Endothelial cell of umbilical vein (primary cell): ENCODE results near the gene PRM1. TPM values are rescaled to one million over a fixed set of nuclear protein-coding genes. Genes with fewer than 3 reads are reported as not detected.

Source experiments
- BruUV-seq: library from RNA; stranded (reverse); fragments of 400-500 nt; replicated peaks from 2 replicates; lab custom pipeline; 2021; lab: Mats Ljungman, UMichigan
- CTCF ChIA-PET: fragments of 300-600, 350-600 bp; sonication (Branson Sonifier 250); formaldehyde crosslinking; loops from one replicate; lab custom pipeline; 2021; ENCODE audit warnings: antibody characterized with exemption, inconsistent platforms; lab: Charles Lee
- POLR2A ChIA-PET: fragments of 300-600, 350-600 bp; sonication (Branson Sonifier 250); formaldehyde crosslinking; loops from one replicate; lab custom pipeline; 2021; ENCODE audit warnings: antibody characterized with exemption, inconsistent platforms; lab: Charles Lee
- DNase-seq: peaks from one replicate; pipeline ENCODE4 v3.0.0-alpha.2; 2011; ENCODE audit warnings: low read depth, low spot score
- FAIRE-seq: peaks from 2 replicates; lab custom pipeline; 2011; peaks lifted over from hg19 to GRCh38; lab: Jason Lieb, UNC
- H2AFZ ChIP-seq: 2 replicates; pipeline ENCODE4 v1.6.0; 2012; ENCODE audit warnings: low read depth, low read length, control low read depth, inconsistent platforms
- H3K27ac ChIP-seq: 2 replicates; pipeline ENCODE4 v1.5.1; 2011; ENCODE audit warnings: low read depth, mild to moderate bottlenecking, control low read depth, low read length, moderate library complexity; ENCODE audit not compliant: insufficient read depth
- H3K27me3 ChIP-seq, 2 experiments: 2 replicates each; pipeline versions ENCODE4 v1.6.0 to v1.6.1; 2011; ENCODE audit warnings: low read length in 2 of 2, mixed read lengths in 1 of 2; ENCODE audit not compliant: control insufficient read depth in 2 of 2, insufficient read depth in 2 of 2
- H3K36me3 ChIP-seq, 2 experiments: 2 replicates in 1 of 2; 3 replicates in 1 of 2; pipeline ENCODE4 v1.5.1; 2011; ENCODE audit warnings: low read length in 2 of 2, mild to moderate bottlenecking in 1 of 2, moderate library complexity in 1 of 2; ENCODE audit not compliant: control insufficient read depth in 2 of 2, insufficient read depth in 2 of 2; ENCODE audit errors: extremely low read depth in 1 of 2
- H3K4me1 ChIP-seq: 3 replicates; pipeline ENCODE4 v1.5.1; 2011; ENCODE audit warnings: mild to moderate bottlenecking, low read length; ENCODE audit not compliant: control insufficient read depth, insufficient read depth; ENCODE audit errors: extremely low read depth
- H3K4me2 ChIP-seq: 2 replicates; pipeline ENCODE4 v1.6.1; 2011; ENCODE audit warnings: low read length, control low read depth, mixed read lengths; ENCODE audit not compliant: insufficient read depth
- H3K4me3 ChIP-seq, 3 experiments: fragments of 200-600 bp in 1 of 3; sonication (generic), shearing (Covaris generic) in 1 of 3; replicated peaks in 1 of 3; 2 replicates each; pipeline ENCODE4 v1.5.1; 2011 to 2016; ENCODE audit warnings: control low read depth in 3 of 3, low read length in 3 of 3, mild to moderate bottlenecking in 2 of 3, inconsistent platforms in 1 of 3, low read depth in 1 of 3, moderate library complexity in 1 of 3; ENCODE audit not compliant: insufficient read depth in 1 of 3
- H3K79me2 ChIP-seq: 2 replicates; pipeline ENCODE4 v1.6.0; 2012; ENCODE audit warnings: low read length, inconsistent platforms; ENCODE audit not compliant: control insufficient read depth, insufficient read depth
- H3K9ac ChIP-seq: replicated peaks from 2 replicates; pipeline ENCODE3; 2011; ENCODE audit warnings: low read length, control low read depth; ENCODE audit not compliant: insufficient read depth; ENCODE audit errors: extremely low read depth
- H3K9me1 ChIP-seq: replicated peaks from 3 replicates; pipeline ENCODE4 v1.6.0; 2011; ENCODE audit warnings: mild to moderate bottlenecking, low read length; ENCODE audit not compliant: control insufficient read depth, insufficient read depth; ENCODE audit errors: extremely low read depth
- H3K9me3 ChIP-seq: replicated peaks from 2 replicates; pipeline ENCODE4 v1.5.1; 2012; ENCODE audit warnings: low read length, inconsistent platforms; ENCODE audit not compliant: control insufficient read depth, insufficient read depth
- H4K20me1 ChIP-seq: replicated peaks from 2 replicates; pipeline ENCODE3; 2011; ENCODE audit warnings: mild to moderate bottlenecking, low read length; ENCODE audit not compliant: control insufficient read depth, insufficient read depth; ENCODE audit errors: extremely low read depth
- EZH2 ChIP-seq: IDR thresholded peaks from 2 replicates; pipeline ENCODE4 v1.6.1; 2012; ENCODE audit warnings: borderline replicate concordance, low read depth, mild to moderate bottlenecking, moderate library complexity, low read length, inconsistent platforms; ENCODE audit not compliant: severe bottlenecking
- FOS ChIP-seq: IDR thresholded peaks from 2 replicates; pipeline ENCODE4 v1.6.1; 2011; ENCODE audit warnings: mild to moderate bottlenecking, low read length, moderate library complexity, borderline replicate concordance; ENCODE audit not compliant: insufficient read depth
- GATA2 ChIP-seq: IDR thresholded peaks from 2 replicates; pipeline ENCODE4 v1.7.0; 2011; ENCODE audit warnings: low read depth, mild to moderate bottlenecking, moderate library complexity, mixed read lengths, low read length; ENCODE audit not compliant: insufficient read length, insufficient read depth
- JUN ChIP-seq: IDR thresholded peaks from 2 replicates; pipeline ENCODE4 v1.6.1; 2011; ENCODE audit warnings: borderline replicate concordance, low read depth; ENCODE audit not compliant: insufficient read length, insufficient read depth
- MYC ChIP-seq: IDR thresholded peaks from one replicate; pipeline ENCODE4 v1.6.1; 2011; ENCODE audit warnings: mild to moderate bottlenecking, low read depth, low read length
- POLR2A ChIP-seq: IDR thresholded peaks from 2 replicates; pipeline ENCODE4 v1.6.1; 2012; ENCODE audit warnings: low read depth, mild to moderate bottlenecking, control low read depth, low read length
- POLR2AphosphoS5 ChIP-seq: IDR thresholded peaks from 2 replicates; pipeline ENCODE4 v1.6.1; 2012; ENCODE audit warnings: low read depth, mild to moderate bottlenecking, control low read depth, low read length, moderate library complexity; ENCODE audit not compliant: insufficient read depth
- dilution Hi-C: fragments of 300-500 bp; cut with MboI; formaldehyde crosslinking; loops from one replicate; pipeline ENCODE4 v1.15.0; 2019; ENCODE audit warnings: low sequenced_read_pairs; ENCODE audit not compliant: extremely low pct_ligation_motif_present
- intact Hi-C: fragments of 100-400 bp; cut with micrococcal nuclease; formaldehyde crosslinking; loops from one replicate; pipeline ENCODE4 v1.10.0; 2022
- polyA plus RNA-seq, 4 experiments: library from polyadenylated mRNA; depleted of rRNA in 3 of 4; stranded (reverse) in 3 of 4; unstranded in 1 of 4; fragments of >200 nt; gene quantifications; 2 replicates each; pipeline versions ENCODE4 v1.2.1 to v1.2.3, GENCODE V29; 2011 to 2012; ENCODE audit warnings: missing spikeins in 1 of 4
- total RNA-seq: library from RNA; stranded (reverse); gene quantifications from 2 replicates; pipeline ENCODE4 v1.2.3, GENCODE V29; 2021
- TF ChIP-seq, protein P1 (sequence below): IDR thresholded peaks from 2 replicates; pipeline ENCODE4 v1.6.1; 2011; ENCODE audit not compliant: insufficient read depth, insufficient read length
- TF ChIP-seq, protein P2 (sequence below), 2 donors: IDR thresholded peaks; 1 replicate in 1 of 2; 2 replicates in 1 of 2; pipeline ENCODE4 v1.5.1; 2011; ENCODE audit warnings: low read length in 2 of 2, mild to moderate bottlenecking in 2 of 2, moderate library complexity in 2 of 2, control low read depth in 1 of 2, inconsistent platforms in 1 of 2, low read depth in 1 of 2; ENCODE audit not compliant: insufficient read depth in 1 of 2; ENCODE audit errors: extremely low read depth in 1 of 2

The PRM1 gene
- total and polyA plus RNA-seq, 2 donors (not counting 3 experiments of a cell fraction or from before 2014, with no cell fraction given): not detected

DNA sequence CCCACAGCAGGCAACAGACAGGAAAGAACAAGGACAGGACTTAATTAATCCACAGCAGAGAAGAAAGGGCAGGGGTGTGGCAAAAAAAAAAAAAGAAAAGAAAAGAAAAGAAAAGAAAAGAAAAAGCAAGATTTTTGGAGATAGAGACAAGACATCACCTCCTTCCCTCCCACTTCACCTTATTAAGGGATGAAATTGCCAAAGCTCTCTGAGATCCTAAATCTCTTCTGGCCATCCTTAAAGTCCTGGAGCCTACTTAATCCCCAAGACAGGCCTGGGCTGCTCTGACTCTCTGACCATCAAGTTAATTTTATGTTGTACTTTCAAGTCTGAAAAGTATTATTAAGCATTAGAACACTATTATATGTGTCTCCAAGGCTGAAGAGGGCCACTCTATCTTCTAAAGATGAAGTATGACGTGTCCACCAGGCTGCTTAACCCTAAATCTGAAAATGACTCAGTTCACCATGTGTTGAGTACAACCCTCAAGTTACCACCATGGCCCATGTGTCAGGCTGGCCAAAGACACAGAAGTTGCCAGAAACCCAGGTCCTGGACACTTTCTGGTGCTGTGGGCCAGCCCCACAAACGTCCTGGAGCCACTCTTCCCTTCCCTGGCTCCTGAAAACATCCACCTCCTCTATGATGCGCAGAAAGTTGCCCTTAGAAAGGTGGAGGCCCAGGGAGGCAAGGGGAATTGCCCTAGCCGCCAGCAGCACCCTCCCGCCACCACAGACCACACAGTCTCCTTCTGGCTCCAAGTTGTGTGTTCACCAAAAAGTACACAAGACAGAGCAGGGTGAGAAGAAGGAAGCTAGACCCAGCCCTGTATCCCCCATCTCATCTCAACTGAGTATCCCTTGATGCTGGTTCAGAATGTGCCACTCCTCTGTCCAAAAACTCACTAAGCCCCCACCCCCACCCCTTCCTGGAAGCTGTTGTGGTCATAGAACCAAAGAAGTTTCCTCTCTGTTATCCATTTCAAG, 27.8 kb downstream of the PRM1 start:
- FAIRE-seq: no peak
- no peaks in the 10 kb centered on the region for H3K9me3 ChIP-seq
- TF ChIP-seq FOS: no peak
- TF ChIP-seq MYC: no peak
- no peak for TF ChIP-seq EZH2
- no peak for TF ChIP-seq POLR2AphosphoS5
- TF ChIP-seq POLR2A: no peak
- TF ChIP-seq JUN: no peak
- no peak for TF ChIP-seq GATA2
- TF ChIP-seq, protein P1, sequence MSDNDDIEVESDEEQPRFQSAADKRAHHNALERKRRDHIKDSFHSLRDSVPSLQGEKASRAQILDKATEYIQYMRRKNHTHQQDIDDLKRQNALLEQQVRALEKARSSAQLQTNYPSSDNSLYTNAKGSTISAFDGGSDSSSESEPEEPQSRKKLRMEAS: no peak
- TF ChIP-seq, protein P2, sequence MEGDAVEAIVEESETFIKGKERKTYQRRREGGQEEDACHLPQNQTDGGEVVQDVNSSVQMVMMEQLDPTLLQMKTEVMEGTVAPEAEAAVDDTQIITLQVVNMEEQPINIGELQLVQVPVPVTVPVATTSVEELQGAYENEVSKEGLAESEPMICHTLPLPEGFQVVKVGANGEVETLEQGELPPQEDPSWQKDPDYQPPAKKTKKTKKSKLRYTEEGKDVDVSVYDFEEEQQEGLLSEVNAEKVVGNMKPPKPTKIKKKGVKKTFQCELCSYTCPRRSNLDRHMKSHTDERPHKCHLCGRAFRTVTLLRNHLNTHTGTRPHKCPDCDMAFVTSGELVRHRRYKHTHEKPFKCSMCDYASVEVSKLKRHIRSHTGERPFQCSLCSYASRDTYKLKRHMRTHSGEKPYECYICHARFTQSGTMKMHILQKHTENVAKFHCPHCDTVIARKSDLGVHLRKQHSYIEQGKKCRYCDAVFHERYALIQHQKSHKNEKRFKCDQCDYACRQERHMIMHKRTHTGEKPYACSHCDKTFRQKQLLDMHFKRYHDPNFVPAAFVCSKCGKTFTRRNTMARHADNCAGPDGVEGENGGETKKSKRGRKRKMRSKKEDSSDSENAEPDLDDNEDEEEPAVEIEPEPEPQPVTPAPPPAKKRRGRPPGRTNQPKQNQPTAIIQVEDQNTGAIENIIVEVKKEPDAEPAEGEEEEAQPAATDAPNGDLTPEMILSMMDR (IDR thresholded peaks at IDR 0.05; ENCODE audit: extremely low read depth in 1 of 2, insufficient read depth in 1 of 2, low read depth in 1 of 2, low read length in 2 of 2): no peak
- ChIA-PET CTCF (interaction anchor here (1.0 to 8.3 kb wide), 4 partner anchors 12 to 290 kb away, joined by 3 to 347 read pairs (median 3); no protein-coding TSS in a partner anchor), POLR2A (no interaction called here)
- peaks cover 10% of the 10 kb centered on the region for H3K4me1 ChIP-seq
- no peak overlapping the region for H2AFZ ChIP-seq
- dilution Hi-C loops: no loop called here
- no peaks in the 10 kb centered on the region for H3K9me1 ChIP-seq
- intact Hi-C loops: loop anchor here (10.0 kb wide), 1 partner anchor 61 kb away; no protein-coding TSS in a partner anchor
- H3K79me2 ChIP-seq: no peaks in the 10 kb centered on the region
- DNase-seq: no peak
- no peak overlapping the region for H3K27ac ChIP-seq
- H3K27me3 ChIP-seq: peaks cover 0 to 1% of the 10 kb centered on the region in 2 experiments
- no peak overlapping the region for H3K9ac ChIP-seq
- no peaks in the 10 kb centered on the region for H3K36me3 ChIP-seq
- no TSS peak for BruUV-seq
- H4K20me1 ChIP-seq: no peaks in the 10 kb centered on the region
- no peak overlapping the region for H3K4me3 ChIP-seq
- no peak overlapping the region for H3K4me2 ChIP-seq
